ENCODE data around the gene E2F6.

DNA sequence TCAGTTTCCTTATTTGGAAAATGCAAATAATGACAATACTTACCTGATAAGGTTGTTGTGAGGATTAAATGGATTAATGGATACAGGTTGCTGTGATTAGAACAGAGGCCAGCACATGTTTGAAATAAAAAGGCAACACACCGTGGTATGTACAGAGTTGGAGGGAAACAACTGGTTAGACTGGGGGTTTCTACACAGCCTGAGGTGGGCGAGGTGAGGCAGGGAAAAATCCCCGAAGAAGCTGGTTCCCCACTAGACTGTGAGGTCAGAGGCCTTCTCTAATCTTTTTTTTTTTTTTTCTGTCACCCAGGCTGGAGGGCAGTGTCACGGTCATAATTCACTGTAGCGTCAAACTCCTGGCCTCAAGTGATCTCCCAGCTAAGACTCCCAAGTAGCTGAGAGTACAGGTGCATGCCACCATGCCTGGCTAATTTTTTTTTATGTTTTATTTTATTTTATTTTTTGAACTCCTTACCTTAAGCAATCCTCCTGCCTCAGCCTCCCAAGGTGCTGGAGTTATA is 1.2 kb upstream of the E2F6 start:
- TF ChIP-seq, protein P1, sequence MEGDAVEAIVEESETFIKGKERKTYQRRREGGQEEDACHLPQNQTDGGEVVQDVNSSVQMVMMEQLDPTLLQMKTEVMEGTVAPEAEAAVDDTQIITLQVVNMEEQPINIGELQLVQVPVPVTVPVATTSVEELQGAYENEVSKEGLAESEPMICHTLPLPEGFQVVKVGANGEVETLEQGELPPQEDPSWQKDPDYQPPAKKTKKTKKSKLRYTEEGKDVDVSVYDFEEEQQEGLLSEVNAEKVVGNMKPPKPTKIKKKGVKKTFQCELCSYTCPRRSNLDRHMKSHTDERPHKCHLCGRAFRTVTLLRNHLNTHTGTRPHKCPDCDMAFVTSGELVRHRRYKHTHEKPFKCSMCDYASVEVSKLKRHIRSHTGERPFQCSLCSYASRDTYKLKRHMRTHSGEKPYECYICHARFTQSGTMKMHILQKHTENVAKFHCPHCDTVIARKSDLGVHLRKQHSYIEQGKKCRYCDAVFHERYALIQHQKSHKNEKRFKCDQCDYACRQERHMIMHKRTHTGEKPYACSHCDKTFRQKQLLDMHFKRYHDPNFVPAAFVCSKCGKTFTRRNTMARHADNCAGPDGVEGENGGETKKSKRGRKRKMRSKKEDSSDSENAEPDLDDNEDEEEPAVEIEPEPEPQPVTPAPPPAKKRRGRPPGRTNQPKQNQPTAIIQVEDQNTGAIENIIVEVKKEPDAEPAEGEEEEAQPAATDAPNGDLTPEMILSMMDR (IDR thresholded peaks at IDR 0.05 in 4 of 5, conservative IDR thresholded peaks at IDR 0.05 in 1 of 5) = no peak
- no peak for TF ChIP-seq POLR2A (IDR thresholded peaks at IDR 0.05)
